Activated CD4-positive, alpha-beta T cell treated with anti-CD3 and anti-CD28 coated beads for 24 hours (primary cell): Measurements from ENCODE around the gene FAM110A.
"Not testable (repeated sequence)": the region's sequence is repeated elsewhere in the genome, so short reads cannot be mapped to it uniquely, and the experiment has no call there.

ENCODE experiments used
- DNase-seq, 2 donors: peaks; one replicate each; pipeline ENCODE4 v3.0.0-alpha.2; 2020; ENCODE audit warnings: low read depth in 2 of 2

The FAM110A gene

DNA sequence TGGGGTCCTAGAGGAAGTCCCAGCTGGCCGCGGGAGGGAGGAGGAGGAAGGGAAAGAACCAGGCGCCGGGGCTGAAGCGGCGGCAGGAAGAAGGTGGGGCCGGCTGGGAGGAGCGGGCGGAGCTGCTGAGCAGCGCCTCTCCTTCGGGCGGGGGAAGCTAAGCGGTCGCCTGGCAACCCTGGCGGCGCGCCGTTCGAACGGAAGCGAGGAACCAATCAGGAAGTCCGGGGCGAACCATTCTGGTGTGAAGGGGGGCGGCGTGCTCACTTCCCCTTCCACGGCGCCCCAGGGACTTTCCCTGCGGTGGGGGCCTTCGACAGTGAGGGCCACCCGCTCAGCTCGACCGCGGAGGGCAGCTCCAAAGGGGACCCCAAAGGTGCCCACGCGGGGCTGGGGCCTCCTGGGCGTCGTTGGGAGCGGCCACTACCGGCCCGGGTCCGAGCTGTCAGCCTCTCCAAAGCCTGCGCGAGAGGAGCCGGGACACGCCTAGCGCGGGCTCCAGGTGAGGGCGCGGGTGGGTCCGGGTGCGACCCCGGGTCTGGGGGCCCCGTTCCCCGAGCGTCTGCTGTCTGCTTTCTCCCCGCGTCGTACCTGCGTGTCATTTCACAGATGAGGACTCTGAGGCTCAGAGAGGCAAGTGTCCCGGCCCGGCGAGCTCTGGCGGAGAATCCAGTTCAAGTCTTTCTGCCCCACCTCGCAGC is at the start of gene FAM110A:
FAM110A (plus strand) TSS at position 266 of the 701 bp plus-strand sequence. CDS start 11,090 bp downstream, outside the sequence.
- DNase-seq: peak; percentile 90 to 92

DNA sequence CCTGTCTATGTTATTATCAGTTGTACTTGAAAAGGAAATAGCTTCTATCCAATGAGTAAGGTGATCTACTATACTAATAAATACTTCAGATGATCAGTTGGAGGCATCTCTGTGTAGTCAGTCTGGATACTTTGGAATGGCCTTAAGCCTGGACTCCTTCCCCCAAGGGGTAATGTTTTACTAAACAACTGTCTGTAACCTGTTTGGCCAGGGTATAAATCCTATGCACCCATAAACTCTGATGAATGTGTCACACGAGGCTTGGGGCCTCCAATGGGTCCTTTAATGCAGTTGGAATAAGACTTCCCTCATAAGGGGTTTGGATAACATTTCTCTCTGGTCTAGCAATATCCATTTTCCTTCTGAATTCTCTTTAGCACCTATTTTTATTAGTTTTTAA is 45.7 kb upstream of the FAM110A start:
- no peak for DNase-seq

DNA sequence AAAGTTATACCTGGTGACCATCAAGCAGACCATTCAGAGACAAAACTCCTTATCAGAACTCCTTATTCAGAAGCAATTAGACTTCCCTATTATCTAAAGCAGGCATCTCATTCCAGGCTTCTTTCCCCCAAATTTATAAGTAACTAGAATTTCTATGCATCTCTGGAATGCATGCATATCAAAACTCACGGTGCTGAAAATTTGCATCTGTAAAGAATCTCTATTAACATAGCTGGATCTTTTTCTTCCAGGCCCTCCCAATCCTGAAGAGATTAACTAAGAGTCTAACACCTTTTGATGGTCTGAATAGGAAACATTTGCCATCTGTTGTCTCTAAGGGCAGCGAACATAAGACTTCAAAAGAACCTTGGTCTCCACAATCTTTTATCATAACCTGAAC is 42.5 kb upstream of the FAM110A start:
- no peak for DNase-seq

DNA sequence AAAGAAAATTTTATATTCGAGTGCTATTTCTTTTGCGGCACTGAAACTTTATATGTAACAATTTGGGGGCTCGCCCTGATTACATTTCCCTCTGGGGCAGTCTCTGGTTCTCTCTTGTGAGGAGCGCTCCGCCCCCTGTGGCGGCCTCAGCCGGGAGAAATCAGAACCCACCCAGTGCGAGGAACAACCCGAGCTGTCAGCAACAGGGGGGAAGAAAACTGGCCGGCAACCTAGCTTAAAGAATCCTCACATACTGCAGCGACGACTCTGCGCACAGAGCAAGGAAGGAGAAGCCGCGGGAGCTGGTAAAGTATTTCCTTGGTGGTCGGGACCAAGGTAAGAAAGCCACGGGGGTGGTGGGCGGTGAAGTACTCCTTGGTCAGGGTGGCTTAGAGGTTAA is 41.3 kb upstream of the FAM110A start:
- DNase-seq: no peak

DNA sequence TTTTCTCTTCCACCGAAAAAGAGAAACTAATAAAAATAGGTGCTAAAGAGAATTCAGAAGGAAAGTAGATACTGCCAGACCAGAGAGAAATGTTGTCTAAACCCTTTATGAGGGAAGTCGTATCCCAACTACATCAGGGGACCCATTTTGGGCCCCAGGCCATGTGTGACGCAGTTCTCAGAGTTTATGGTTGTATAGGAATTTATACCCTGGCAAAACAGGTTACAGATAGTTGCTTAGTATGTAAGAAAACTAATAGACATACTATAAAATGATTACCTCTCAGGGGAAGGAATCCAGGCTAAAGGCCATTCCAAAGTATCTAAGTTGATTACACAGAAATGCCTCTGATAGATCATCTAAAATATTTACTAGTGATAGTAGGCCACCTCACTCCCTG is 36.6 kb upstream of the FAM110A start:
- DNase-seq: no peak

DNA sequence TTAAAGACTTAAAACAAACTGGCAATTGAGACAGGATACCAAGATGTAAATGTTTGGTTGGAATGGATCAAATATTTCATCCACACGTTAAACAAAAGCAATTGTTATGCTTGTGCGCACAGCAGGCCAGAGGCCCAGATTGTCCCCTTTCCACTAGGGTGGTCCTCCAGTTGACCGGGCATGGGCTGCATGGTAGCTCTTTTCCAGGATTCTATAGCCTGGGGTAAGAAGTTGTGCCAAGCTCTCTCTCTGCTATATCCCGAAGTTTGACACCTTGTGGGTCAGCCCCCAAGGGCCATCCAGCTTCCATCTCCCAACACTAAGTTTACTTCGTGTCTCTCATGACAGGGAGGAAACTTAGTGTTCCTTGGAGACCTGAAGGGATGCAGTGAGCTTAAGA is 34.8 kb upstream of the FAM110A start:
- not testable (repeated sequence) for DNase-seq

DNA sequence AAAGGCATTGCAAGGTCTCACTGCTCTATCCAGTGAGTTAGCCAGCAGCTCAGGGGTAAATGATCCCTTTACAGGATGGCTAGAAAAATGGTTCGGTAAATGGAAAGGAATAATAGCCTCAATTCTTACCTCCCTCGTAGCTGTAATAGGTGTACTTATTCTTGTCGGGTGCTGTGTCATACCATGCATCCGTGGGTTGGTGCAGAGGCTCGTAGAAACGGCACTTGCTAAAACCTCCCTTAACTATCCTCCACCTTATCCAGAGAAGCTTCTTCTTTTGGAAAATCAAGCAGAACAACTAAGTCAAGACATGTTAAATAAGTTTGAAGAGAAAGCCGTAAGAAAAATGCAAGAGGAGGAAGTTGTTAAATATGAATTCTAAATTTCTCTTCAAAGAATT is 33.5 kb upstream of the FAM110A start:
- not testable (repeated sequence) for DNase-seq

DNA sequence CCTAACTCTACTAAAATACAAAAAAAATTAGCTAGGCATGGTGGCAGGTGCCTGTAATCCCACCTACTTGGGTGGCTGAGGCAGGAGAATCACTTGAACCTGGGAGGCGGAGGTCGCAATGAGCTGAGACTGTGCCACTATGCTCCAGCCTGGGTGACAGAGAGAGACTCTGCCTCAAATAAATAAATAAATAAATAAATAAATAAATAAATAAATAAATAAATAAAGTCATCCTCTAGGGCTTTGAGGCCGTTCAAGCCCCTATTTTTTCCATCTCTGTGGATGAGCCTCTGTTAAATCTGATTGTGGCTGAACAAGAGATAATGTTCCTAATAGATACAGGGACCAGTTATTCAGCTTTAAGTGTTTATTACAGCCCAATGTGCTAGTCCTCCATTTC is 31.8 kb upstream of the FAM110A start:
- DNase-seq: no peak

DNA sequence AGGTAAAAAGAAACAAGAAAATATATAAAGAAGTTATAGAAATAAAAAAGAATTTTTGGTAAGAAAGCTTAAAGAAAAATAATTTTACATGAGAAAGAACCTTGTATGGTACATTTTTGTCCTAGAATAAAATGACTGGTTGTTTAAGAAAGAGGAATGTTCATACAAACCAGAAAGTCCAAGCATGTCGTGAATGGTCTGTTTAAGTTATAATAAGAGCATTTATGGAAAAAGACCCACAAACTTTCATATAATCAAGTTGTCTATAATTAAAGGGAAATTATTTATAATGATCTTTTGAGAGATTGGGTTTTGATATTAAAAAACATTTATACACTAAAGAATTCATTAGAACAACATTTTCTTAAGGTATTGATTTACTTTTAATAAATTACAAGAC is 27.8 kb upstream of the FAM110A start:
- no peak for DNase-seq

DNA sequence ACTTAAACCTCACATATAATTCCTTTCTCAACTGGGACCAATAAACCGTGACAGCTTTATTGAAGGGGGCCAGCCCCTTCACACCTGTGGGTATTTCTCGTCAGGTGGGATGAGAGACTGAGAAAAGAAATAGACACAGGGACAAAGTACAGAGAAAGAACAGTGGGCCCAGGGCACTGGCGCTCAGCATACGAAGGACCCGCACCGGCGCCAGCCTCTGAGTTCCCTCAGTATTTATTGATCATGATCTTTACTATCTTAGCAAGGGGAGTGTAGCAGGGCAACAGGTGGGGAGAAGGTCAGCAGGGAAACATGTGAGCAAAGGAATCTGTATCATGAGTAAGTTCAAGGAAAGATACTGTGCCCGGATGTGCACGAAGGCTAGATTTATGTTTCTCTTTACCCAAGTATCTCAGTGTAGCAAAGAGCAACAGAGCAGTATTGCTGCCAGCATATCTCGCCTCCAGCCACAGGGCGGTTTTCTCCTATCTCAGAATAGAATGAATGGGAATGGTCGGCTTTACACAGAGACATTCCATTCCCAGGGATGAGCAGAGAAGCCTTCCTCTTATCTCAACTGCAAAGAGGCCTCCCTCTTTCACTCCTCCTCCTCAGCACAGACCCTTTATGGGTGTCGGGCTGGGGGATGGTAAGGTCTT is 21.6 kb upstream of the FAM110A start:
- not testable (repeated sequence) for DNase-seq

DNA sequence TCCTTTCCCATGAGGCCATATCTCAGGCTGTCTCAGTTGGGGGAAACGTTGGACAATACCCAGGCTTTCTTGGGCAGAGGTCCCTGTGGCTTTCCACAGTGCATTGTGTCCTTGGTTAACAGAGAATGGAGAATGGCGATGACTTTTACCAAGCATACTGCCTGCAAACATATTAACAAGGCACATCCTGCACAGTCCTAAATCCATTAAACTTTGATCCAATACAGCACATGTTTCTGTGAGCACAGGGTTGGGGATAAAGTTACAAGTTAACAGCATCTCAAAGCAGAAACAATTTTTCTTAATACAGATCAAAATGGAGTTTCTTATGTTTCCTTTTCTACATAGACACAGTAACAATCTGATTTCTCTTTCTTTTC is 21.1 kb upstream of the FAM110A start:
- not testable (repeated sequence) for DNase-seq

DNA sequence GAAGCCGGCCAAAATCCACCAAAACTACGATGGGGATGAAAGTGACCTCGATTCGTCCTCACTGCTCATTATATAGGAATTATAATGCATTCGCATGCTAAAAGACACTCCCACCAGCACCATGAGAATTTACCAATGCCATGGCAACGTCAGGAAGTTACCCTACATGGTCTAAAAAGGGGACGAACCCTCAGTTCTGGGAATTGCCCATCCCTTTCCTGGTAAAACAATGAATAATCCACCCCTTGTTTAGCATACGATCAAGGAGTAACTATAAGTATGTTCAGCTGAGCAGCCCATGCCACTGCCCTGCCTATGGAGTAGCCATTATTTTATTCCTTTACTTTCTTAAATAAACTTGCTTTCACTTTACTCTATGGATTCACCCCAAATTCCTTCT is 20.1 kb upstream of the FAM110A start:
- DNase-seq: no peak

DNA sequence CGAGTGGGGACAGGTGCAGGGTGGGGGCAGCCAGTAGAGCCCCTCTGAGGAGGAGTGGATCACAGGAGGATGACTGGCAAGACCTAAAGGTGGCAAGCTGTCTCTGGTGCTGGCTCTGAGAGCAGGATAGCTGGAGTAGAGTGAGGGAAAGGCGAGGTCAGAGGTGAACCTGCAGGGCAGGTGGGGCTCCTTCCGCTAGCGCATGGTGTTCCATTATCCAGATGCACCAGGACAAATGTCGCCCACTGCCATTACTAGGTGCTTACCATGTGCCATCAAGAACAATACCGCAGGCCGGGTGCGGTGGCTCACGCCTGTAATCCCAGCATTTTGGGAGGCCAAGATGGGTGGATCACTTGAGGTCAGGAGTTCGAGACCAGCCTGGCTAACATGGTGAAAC is 18.3 kb upstream of the FAM110A start:
- DNase-seq: no peak

DNA sequence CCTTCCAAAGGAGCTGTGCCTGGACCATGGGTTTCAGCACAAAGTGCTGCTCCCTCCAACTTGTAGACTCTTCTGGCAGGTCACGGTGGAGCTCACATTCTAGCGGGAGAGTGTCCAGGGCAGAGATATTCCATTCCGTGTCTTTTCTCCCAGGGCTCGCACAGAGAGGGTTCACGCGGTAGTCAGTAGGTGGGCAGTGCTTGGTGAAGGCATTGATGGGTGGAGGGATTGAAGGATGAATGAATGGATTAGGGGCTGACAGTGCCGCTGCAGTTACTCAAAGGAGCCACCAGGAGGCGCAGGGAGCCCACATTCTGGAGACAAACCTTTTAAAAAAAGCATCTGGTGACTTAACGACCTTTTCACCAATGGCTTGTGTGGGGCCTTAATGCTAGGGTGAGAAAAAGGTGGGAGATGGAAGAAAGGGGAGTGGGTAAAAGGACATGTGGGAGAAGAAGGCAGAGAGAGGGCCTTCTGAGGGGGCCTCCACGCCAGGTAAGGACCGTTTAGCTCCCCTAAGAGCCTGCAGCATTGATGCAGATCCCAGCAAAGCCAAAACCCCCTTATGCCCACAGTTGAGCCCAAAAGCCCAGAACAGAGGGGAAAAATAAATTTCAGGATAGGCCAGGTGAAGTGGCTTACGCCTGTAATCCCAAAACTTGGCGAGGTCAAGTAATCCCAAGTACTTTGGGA is 17.5 kb upstream of the FAM110A start:
- peak; percentile 51 to 58 for DNase-seq

DNA sequence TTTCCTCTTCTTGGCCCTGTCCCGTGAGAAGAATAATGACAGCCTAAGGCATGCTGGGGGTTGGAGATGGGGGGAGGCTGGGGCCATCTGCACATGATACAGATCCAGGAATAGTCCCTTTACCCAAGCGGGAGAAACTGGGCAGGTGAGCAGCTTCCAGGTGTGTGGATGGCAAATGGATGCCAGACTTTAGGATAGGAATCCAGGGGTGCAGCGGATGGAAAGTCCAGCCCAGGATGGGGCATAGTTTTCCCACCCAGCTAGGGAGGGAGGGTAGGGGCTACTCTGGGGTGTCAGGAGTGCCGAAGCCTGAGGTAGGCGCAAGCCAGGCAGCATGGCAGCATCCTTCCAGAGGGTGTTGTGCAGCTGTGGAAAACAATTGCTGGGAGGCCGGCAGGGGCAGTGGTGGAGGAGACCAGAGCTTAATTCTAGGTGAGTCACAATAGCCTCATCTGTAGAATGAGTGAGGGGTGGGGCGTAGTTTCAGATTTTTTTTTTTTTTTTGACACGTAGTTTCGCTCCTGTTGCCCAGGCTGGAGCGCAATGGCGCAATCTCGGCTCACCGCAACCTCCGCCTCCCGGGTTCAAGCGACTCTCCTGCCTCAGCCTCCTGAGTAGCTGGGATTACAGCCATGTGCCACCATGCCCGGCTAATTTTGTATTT is 15.4 kb upstream of the FAM110A start:
- no peak for DNase-seq

DNA sequence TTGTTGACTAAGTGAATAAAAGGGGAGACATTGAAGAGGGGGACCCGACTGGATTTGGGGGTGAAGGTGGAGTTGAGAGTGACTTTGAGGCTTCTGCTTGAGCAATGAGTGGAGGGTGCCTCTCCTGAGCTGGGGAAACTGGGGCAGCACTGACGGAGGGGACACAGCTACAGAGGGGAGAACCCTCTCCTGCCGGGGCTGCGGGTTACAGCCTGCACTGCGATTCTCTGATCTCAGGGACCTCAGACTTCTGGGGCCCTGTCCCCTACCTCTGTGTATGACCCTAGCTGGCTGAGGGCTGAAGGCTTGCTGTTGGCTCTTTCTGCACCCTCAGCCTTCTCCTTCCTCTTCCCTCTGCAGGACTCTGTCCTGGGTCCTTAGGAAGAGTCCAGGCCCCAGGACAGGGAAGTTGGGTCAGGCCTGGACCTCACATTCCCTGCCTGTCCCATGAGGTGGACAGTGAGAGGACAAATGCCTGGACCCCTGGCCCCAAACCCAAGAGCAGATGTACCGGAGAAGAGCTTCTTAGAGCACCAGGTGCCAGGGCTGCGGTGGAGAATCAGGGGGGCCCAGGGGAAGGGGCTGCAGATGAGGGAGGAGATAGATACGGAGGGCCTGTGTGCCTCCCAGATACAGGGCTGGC is 13.7 kb upstream of the FAM110A start:
- no peak for DNase-seq

DNA sequence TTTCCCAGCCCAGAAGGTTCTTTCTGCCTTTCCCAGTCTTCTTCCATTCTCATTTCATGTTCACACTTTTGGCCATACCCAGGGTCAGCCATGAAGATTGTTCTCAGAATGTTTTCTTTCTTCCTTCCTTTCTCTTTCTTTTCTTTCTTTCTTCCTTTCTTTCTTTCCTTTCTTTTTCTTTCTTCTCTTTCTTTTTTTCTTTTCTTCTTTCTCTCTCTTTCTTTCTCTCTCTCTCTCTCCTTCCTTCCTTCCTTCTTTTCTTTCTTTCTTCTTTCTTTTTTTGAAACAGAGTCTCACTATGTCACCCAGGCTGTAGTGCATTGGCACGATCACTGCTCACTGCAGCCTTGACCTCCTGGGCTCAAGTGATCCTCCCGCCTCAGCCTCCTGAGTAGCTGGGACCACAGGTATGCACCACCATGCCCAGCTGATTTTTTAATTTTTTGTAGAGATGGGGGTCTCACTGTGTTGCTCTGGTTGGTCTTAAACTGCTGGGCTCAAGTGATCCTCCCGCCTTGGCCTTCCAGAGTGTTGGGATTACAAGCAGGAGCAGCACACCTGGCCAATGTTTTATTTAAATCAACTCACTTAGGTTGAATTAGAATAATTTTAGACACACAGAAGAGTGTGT is 13.1 kb upstream of the FAM110A start:
- no peak for DNase-seq

DNA sequence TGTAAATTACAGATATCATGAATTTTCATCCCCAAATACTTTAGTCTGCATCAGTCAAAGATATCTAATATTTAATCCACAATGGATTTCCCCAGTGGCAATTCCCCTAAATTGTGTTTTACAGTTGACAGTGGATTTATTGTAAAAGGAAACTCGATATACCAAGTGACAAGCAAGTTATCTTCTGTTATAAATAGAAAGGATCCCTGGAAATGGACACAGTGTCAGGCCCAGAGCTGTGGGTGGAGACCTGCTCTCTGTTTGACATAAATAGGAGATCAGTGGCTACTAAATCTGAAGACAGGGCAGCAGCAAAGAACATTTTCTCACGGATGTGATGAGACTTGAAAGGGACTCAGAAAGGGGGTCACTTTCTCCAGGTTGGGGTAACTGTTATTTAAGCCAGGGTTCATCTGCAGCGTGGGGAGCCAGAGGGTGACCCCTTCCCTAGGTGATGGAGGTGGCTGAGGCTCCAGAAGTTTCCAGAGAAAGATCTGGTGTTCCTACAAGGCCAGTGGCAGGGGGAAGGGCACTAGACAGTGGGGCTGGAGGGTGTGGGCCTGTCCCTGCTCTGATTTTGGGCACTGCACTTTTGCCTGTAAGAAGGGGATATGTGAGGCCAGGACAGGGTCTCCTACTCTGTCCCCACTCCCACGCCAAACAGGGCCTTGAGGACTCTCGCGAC is 12.3 kb upstream of the FAM110A start:
- DNase-seq: no peak

DNA sequence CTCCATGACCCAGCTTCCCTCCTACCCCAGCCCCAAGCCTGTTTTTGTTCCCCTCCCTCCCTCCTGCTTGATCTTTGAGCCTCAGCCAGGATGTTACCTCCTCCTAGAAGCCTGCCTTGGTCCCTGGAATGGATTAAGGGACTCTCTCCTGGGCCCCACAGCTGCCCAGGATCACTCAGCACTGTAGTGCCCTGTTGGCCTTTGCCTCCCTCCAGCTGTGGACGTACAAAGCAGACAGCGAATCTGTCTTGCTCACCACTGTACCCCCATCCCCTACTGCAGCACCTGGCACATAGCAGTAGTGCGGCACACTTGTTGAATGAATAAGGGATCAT is 11.8 kb upstream of the FAM110A start:
- DNase-seq: no peak

DNA sequence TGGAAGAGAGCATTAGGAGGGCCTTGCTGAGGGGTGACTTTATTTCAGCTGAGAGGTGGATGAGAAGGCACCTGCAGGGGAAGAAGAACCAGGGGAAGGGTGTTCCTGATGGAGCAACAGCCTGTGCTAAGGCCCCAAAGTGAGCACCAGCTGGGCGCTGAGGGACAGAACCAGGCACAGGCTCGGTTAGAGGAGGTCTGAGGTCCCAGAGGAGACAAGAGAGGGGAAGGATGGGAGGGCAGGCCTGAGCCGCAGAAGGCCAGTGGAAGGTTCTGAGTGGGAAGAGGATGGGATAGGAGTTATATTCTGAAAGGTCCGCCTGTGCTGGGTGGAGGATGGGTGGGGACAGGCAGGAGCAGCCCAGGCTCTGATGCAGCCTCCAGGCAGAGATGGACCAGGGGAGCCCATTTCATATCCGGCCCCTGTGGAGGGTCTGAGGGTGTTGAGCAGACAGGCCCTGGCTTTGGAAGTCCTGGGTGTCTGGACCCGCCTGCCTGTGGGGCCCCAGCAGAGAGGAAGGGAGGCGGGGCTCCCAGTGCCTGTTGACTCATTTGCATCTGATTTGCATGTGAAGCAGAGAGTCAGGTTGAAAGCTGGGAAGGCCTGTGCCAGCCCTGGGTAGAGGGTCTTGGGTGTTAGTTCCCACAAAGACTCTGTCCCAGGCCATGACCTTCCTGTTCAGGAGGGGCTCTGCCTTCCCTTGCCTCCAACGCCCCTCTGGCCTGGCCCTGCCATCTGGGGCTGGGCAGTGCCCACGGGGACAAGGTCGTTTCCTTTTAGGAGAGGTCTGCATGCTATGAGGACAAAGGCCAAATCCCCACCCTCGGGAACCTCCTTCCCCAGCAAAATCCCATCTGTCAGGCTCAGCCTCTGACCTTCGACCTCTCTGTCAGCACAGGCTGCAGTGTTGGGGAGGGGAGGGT is 10.6 kb upstream of the FAM110A start:
- no peak for DNase-seq
